ENCODE results near the gene GALNT9. TPM values are rescaled to one million over a fixed set of nuclear protein-coding genes. Genes with fewer than 3 reads are reported as not detected.

The GALNT9 gene
- polyA plus RNA-seq, 1 experiment = not detected

DNA sequence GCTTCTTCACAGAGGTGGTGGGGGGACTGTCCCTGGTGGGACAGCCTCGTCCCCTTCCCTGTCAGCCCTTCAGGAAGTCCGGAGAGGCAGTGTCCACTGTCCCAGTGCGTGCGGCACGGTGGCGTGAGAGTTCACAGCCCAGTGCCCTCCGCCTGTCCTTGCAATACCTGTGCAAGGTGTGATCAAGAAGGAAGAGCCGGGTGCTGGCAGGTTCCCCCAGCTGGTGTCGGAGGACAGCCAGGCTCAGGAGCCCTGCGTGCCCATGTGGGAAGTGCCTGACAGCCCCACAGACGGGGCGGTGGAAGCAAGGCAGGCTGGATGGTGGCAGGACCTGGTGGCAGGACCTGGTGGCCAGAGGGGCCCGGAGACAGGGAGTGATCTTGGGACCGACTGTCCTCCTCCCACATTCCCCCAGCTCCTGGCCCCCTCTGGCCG lies 168.8 kb downstream of the GALNT9 start:
- Histone ChIP-seq H3K27me3 (ENCODE audit: control insufficient read depth, insufficient read depth, low read length) (0 out of 2 replicates have a peak, but pooled peaks cover 5% of the 10 kb centered on the region), H3K36me3 (ENCODE audit: control insufficient read depth, insufficient read depth, low read length) (peaks cover 2% of the 10 kb centered on the region; the same call in 1 of the 2 replicates), H3K4me3 (ENCODE audit: low read depth, low read length) (no peak overlapping the region)
- ChIA-PET POLR2A (no interaction called here), CTCF (interaction anchor here (1.1 to 2.7 kb wide), 2 partner anchors 254 to 454 kb away, joined by 3 to 11 read pairs; no protein-coding TSS in a partner anchor)
- TF ChIP-seq, protein P1, sequence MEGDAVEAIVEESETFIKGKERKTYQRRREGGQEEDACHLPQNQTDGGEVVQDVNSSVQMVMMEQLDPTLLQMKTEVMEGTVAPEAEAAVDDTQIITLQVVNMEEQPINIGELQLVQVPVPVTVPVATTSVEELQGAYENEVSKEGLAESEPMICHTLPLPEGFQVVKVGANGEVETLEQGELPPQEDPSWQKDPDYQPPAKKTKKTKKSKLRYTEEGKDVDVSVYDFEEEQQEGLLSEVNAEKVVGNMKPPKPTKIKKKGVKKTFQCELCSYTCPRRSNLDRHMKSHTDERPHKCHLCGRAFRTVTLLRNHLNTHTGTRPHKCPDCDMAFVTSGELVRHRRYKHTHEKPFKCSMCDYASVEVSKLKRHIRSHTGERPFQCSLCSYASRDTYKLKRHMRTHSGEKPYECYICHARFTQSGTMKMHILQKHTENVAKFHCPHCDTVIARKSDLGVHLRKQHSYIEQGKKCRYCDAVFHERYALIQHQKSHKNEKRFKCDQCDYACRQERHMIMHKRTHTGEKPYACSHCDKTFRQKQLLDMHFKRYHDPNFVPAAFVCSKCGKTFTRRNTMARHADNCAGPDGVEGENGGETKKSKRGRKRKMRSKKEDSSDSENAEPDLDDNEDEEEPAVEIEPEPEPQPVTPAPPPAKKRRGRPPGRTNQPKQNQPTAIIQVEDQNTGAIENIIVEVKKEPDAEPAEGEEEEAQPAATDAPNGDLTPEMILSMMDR (IDR thresholded peaks at IDR 0.05; ENCODE audit: insufficient read depth, low read depth, low read length) = no peak
- no peak for DNase-seq (ENCODE audit: low read depth)

DNA sequence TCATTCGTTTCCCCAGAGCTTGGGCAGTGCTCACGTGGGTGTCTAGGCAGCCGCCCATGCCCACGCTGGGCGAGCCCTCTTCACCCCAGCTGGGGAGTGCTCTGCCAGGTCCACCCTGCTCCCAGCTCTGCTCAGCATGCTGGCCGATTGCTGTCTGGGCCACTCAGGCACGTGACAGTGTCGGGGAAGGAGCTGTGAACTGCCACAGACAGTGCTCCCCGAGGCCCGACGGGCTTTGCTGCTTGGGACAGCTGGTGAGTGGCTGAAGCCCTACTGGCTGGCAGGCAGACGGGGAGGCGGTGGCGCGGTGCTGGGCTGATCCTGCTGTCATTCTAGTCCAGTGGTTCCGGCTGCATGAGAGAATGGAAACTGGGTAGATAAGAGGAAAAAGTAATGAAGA lies 169.4 kb downstream of the GALNT9 start:
- Histone ChIP-seq H3K4me3 (ENCODE audit: low read depth, low read length) (no peak overlapping the region), H3K36me3 (ENCODE audit: control insufficient read depth, insufficient read depth, low read length) (peaks cover 2% of the 10 kb centered on the region; the same call in 1 of the 2 replicates), H3K27me3 (ENCODE audit: control insufficient read depth, insufficient read depth, low read length) (0 out of 2 replicates have a peak, but pooled peaks cover 5% of the 10 kb centered on the region)
- POLR2A ChIA-PET = no interaction called here
- DNase-seq (ENCODE audit: low read depth) = no peak
- CTCF ChIA-PET = interaction anchor here (2.7 kb wide), 1 partner anchor 254 kb away, joined by 11 read pairs; no protein-coding TSS in a partner anchor
- TF ChIP-seq, protein P1 (IDR thresholded peaks at IDR 0.05; ENCODE audit: insufficient read depth, low read depth, low read length) = no peak

DNA sequence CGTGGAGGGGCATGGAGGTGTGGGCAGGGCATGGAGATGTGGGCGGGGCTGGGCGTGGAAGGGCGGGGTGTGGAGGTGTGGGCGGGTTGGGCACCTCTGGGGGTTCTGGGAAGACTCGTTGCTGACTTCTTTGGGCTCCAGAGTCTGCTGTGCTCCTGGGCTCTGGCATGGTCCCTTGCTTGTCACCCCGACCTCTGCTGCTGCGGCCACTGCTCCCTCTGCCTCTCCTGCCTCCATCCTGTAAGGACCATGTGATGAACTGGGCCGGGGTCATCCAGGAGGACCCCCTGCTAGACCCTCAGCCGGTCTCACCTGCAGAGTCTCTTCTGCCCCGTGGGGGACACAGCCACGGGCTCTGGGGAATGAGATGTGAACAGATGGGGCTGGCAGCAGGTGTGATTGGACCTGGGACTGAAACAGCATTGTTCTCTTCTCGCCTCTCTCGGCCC lies 169.8 kb downstream of the GALNT9 start:
- Histone ChIP-seq H3K27me3 (ENCODE audit: control insufficient read depth, insufficient read depth, low read length) (0 out of 2 replicates have a peak, but pooled peaks cover 5% of the 10 kb centered on the region), H3K36me3 (ENCODE audit: control insufficient read depth, insufficient read depth, low read length) (peaks cover 2% of the 10 kb centered on the region; the same call in 1 of the 2 replicates), H3K4me3 (ENCODE audit: low read depth, low read length) (no peak overlapping the region)
- TF ChIP-seq, protein P1 (IDR thresholded peaks at IDR 0.05; ENCODE audit: insufficient read depth, low read depth, low read length) = no peak
- CTCF ChIA-PET = interaction anchor here (2.7 kb wide), 1 partner anchor 255 kb away, joined by 11 read pairs; no protein-coding TSS in a partner anchor
- no peak for DNase-seq (ENCODE audit: low read depth)
- POLR2A ChIA-PET = no interaction called here

DNA sequence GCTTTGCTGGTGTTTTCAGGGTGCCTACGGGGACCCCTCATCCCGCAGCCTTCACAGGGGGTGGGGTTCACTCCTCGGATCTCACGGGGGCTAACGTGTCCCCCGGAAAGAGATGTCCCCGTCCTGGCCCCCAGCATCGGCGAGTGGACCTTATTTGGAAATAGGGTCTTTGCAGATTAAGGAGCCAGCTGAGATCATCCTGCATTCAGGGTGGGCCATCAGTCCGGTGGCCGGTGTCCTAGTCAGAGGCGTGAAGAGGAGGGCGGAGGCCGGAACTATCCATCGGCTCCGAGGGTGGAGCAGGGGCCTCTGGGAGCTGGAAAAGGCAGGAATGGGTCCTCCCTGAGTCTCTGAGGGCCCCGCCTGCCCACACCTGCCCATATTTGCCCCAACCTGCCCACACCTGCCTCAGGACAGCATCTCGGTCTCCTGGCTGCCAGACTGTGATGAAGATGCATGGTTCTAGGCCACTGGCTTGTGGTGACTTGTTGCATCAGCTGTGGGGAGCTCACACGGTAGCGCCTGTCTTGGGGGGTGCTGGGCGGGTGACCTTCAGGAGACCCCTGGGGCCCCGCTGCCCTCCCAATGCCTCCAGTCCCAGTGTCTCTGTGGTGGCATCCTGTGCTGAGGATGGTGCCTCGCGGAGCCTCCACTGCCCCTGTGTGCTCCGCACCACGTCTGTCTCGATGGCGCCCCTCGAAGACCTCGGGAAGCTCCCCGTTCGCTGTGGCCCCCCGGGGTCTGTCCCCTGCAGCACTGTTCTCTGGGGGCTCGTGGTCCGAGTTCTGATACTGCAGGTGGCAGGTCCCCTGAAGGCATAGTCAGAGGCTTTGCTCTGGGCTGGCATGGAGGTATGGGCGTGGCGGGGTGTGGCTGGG lies 170.5 kb downstream of the GALNT9 start:
- peaks cover 2% of the 10 kb centered on the region; the same call in 1 of the 2 replicates for H3K36me3 ChIP-seq (ENCODE audit: control insufficient read depth, insufficient read depth, low read length)
- DNase-seq (ENCODE audit: low read depth) = no peak
- CTCF ChIA-PET = interaction anchor here (2.7 kb wide), 1 partner anchor 256 kb away, joined by 11 read pairs; no protein-coding TSS in a partner anchor
- TF ChIP-seq, protein P1 (IDR thresholded peaks at IDR 0.05; ENCODE audit: insufficient read depth, low read depth, low read length) = no peak
- POLR2A ChIA-PET = no interaction called here
- no peak overlapping the region for H3K4me3 ChIP-seq (ENCODE audit: low read depth, low read length)
- H3K27me3 ChIP-seq (ENCODE audit: control insufficient read depth, insufficient read depth, low read length) = 0 out of 2 replicates have a peak, but pooled peaks cover 2% of the 10 kb centered on the region

DNA sequence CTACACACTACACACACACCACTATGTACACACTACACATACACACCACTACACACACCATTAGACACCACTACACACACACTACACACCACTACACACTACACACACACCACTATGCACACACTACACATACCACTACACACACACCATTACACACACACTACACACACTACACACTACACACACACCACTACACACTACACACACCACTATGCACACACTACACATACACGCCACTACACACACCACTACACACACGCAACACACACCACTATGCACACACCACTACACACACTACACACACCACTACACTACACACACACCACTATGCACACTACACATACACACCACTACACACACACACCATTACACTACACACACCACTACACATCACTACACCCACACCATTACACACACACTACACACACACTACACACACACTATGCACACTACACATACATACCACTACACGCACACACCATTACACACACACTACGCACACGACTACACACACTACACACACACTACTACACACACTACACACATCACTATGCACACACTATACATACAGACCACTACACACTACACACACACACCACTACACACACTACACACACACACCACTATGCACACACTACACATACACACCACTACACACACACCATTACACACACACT lies 171.5 kb downstream of the GALNT9 start:
- ChIA-PET CTCF (no interaction called here), POLR2A (no interaction called here)
- Histone ChIP-seq H3K27me3 (ENCODE audit: control insufficient read depth, insufficient read depth, low read length) (no peaks in the 10 kb centered on the region), H3K4me3 (ENCODE audit: low read depth, low read length) (no peak overlapping the region), H3K36me3 (ENCODE audit: control insufficient read depth, insufficient read depth, low read length) (peaks cover 2% of the 10 kb centered on the region; the same call in 1 of the 2 replicates)
- DNase-seq (ENCODE audit: low read depth) = no peak
- TF ChIP-seq, protein P1 (IDR thresholded peaks at IDR 0.05; ENCODE audit: insufficient read depth, low read depth, low read length) = no peak

Measured in BJ (cell line).